ENCODE measurements around the gene PLCD3. TPM values are rescaled to one million over a fixed set of nuclear protein-coding genes. Genes with fewer than 3 reads are reported as not detected.

The PLCD3 gene
- total RNA-seq, 1 donor from 2014 or later, result 34.2 TPM

- no peaks in the 10 kb centered on the region for H3K27me3 Mint-ChIP-seq (ENCODE audit: low read depth)
- H3K4me1 Mint-ChIP-seq, result peaks cover 35% of the 10 kb centered on the region
- no peak for DNase-seq (ENCODE audit: low read depth, low spot score)
- no peak for TF ChIP-seq CTCF (conservative IDR thresholded peaks at IDR 0.05)
- no peaks in the 10 kb centered on the region for H3K9me3 Mint-ChIP-seq
- no peaks in the 10 kb centered on the region for H3K36me3 Mint-ChIP-seq (ENCODE audit: low read depth)
- H3K4me3 Mint-ChIP-seq, result peak overlapping the region; percentile 99
- H3K27ac Mint-ChIP-seq (ENCODE audit: unreplicated experiment), result no peak overlapping the region
Measured at GRCh38 chr17:45061606-45062205, 70.6 kb downstream of the PLCD3 start.

- Mint-ChIP-seq H3K9me3 (no peaks in the 10 kb centered on the region), H3K36me3 (ENCODE audit: low read depth) (no peaks in the 10 kb centered on the region), H3K4me3 (peak within 1 kb of the TSS; percentile 99), H3K27ac (ENCODE audit: unreplicated experiment) (peak within 1 kb of the TSS; percentile 99), H3K4me1 (peaks cover 35% of the 10 kb centered on the region), H3K27me3 (ENCODE audit: low read depth) (no peaks in the 10 kb centered on the region)
- peak; percentile 88 for DNase-seq (ENCODE audit: low read depth, low spot score)
- no peak for TF ChIP-seq CTCF (conservative IDR thresholded peaks at IDR 0.05)
Measured at GRCh38 chr17:45060797-45061605, 71.3 kb downstream of the PLCD3 start, which contains the start of gene NMT1. Gene NMT1 (plus strand): TSS chr17:45061317. CDS start chr17:45061330, 13 bp downstream.

GRCh38 chr17:45060382-45060796 lies 71.9 kb downstream of the PLCD3 start:
- Mint-ChIP-seq H3K4me3 (peak overlapping the region; percentile 99), H3K9me3 (no peaks in the 10 kb centered on the region), H3K27ac (ENCODE audit: unreplicated experiment) (peak overlapping the region; percentile 90), H3K36me3 (ENCODE audit: low read depth) (no peaks in the 10 kb centered on the region), H3K4me1 (peaks cover 35% of the 10 kb centered on the region), H3K27me3 (ENCODE audit: low read depth) (no peaks in the 10 kb centered on the region)
- no peak for TF ChIP-seq CTCF (conservative IDR thresholded peaks at IDR 0.05)
- no peak for DNase-seq (ENCODE audit: low read depth, low spot score)

Small RNA genes within 50 kb of the gene (microRNA-seq; reads per million reads assigned to microRNA genes)
- gene MIR6784, result not detected

Other genes starting within 250 kb of the PLCD3 start
- gene EFTUD2, start 233.1 kb downstream of the PLCD3 start, total RNA-seq, result 192 and 196 TPM in 2 replicates
- gene GFAP, start 217.0 kb downstream of the PLCD3 start, total RNA-seq, result not detected in 2 replicates
- 87.3 and 93.1 TPM in 2 replicates for gene KIF18B, start 184.7 kb downstream of the PLCD3 start, total RNA-seq
- 7.1 and 7.7 TPM in 2 replicates for gene C1QL1, start 164.2 kb downstream of the PLCD3 start, total RNA-seq
- 89.6 and 91.8 TPM in 2 replicates for gene DCAKD, start 80.9 kb downstream of the PLCD3 start, total RNA-seq
- 116 and 118 TPM in 2 replicates for gene NMT1, start 71.2 kb downstream of the PLCD3 start, total RNA-seq
- 5.4 and 5.5 TPM in 2 replicates for gene ACBD4, start 3.2 kb upstream of the PLCD3 start, total RNA-seq
- gene HEXIM1, start 16.0 kb upstream of the PLCD3 start, total RNA-seq, result 28.9 and 29.5 TPM in 2 replicates
- gene HEXIM2, start 29.4 kb upstream of the PLCD3 start, total RNA-seq, result 9.5 and 10.4 TPM in 2 replicates
- 1.1 and 1.2 TPM in 2 replicates for gene FMNL1, start 89.4 kb upstream of the PLCD3 start, total RNA-seq
- gene SPATA32, start 129.6 kb upstream of the PLCD3 start, total RNA-seq, result 0.23 and 0.25 TPM in 2 replicates
- gene MAP3K14, start 184.5 kb upstream of the PLCD3 start, total RNA-seq, result 9.6 and 11.5 TPM in 2 replicates